SH-SY5Y (cell line): ENCODE data around the gene CYTH3.

Experiments used
- GATA2 ChIP-seq: IDR thresholded peaks from 2 replicates; pipeline ENCODE4 v1.6.1; 2011; ENCODE audit warnings: mild to moderate bottlenecking, low read depth, low read length
- GATA3 ChIP-seq: IDR thresholded peaks from 2 replicates; pipeline ENCODE4 v1.6.1; 2011; ENCODE audit warnings: low read depth, mild to moderate bottlenecking, low read length, moderate library complexity

GRCh38 chr7:6231184-6231583, 41.2 kb downstream of the CYTH3 start:
- TF ChIP-seq GATA2 (no peak), GATA3 (no peak)
